ENCODE data around the gene ARSA. TPM values are rescaled to one million over a fixed set of nuclear protein-coding genes. Genes with fewer than 3 reads are reported as not detected.
A peak's percentile ranks its signal among the peaks of the same experiment; 100 is the strongest.

ARSA gene
- total and polyA plus RNA-seq, 2 donors (not counting 3 experiments of a cell fraction or from before 2014, with no cell fraction given), result 22.3 to 33.6 TPM

DNA sequence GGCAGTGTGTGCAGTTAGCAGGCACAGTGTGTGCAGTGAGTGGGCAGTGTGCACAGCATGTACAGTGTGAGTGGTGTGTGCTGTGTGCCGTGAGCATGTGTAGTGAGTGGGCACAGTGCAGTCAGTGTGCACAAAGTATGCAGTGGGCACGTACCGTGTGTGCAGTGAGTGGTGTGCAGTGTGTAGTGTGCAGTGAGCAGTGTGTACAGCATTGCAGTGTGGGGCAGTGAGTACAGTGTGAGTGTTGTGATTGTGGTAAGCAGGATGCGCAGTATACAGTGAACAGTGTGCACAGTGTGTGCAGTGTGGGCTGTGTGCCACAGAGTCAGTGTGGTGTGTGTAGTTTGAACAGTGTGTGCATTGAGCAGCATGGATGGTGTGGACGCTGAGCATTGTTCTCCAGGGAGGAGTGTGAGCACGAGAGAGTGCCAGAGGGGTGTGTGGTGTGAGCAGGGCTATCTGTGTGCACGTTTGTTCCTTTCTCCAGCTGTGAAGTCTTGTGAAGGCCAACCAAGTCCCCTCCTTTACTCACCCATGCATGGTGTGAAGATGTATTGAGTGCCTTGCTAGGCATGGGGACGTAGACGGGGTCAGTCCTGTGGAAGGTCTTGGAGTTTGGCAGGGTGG, 47.7 kb upstream of the ARSA start:
- Histone ChIP-seq H3K36me3 (ENCODE audit: control insufficient read depth in 2 of 2, extremely low read depth in 1 of 2, insufficient read depth in 2 of 2, low read length in 2 of 2) (peaks cover 8 to 43% of the 10 kb centered on the region in 2 experiments), H3K4me1 (ENCODE audit: control insufficient read depth, extremely low read depth, insufficient read depth, low read length) (peaks cover 34% of the 10 kb centered on the region), H3K27ac (ENCODE audit: insufficient read depth, low read depth, low read length) (no peak overlapping the region), H3K9me1 (replicated peaks; ENCODE audit: control insufficient read depth, extremely low read depth, insufficient read depth, low read length) (no peaks in the 10 kb centered on the region), H3K9me3 (replicated peaks; ENCODE audit: control insufficient read depth, insufficient read depth, low read length) (no peaks in the 10 kb centered on the region), H3K4me2 (ENCODE audit: insufficient read depth, low read length) (peak overlapping the region; percentile 6), H4K20me1 (replicated peaks; ENCODE audit: control insufficient read depth, extremely low read depth, insufficient read depth, low read length) (no peaks in the 10 kb centered on the region), H2AFZ (ENCODE audit: low read depth, low read length) (no peak overlapping the region), H3K27me3 (ENCODE audit: control insufficient read depth in 2 of 2, insufficient read depth in 2 of 2, low read length in 2 of 2) (no peaks in the 10 kb centered on the region), H3K9ac (replicated peaks; ENCODE audit: extremely low read depth, insufficient read depth, low read length) (no peak overlapping the region), H3K4me3 (replicated peaks in 1 of 3; ENCODE audit: insufficient read depth in 1 of 3, low read depth in 1 of 3, low read length in 3 of 3) (peak overlapping the region in 2 of 3 experiments; percentile 6 to 74), H3K79me2 (ENCODE audit: control insufficient read depth, insufficient read depth, low read length) (peaks cover 61% of the 10 kb centered on the region)
- dilution Hi-C loops (cut with MboI; ENCODE audit: extremely low pct_ligation_motif_present, low sequenced_read_pairs) (no loop called here), intact Hi-C loops (cut with micrococcal nuclease) (loop anchor here (2.0 kb wide), 1 partner anchor 15 kb away; no protein-coding TSS in a partner anchor)
- FAIRE-seq, result peak; percentile 62
- TF ChIP-seq POLR2AphosphoS5 (IDR thresholded peaks at IDR 0.05; ENCODE audit: insufficient read depth, low read depth, low read length) (no peak), POLR2A (IDR thresholded peaks at IDR 0.05; ENCODE audit: low read depth, low read length) (no peak), JUN (IDR thresholded peaks at IDR 0.05; ENCODE audit: borderline replicate concordance, insufficient read depth, insufficient read length, low read depth) (no peak), FOS (IDR thresholded peaks at IDR 0.05; ENCODE audit: borderline replicate concordance, insufficient read depth, low read length) (no peak)
- TF ChIP-seq, protein P1, sequence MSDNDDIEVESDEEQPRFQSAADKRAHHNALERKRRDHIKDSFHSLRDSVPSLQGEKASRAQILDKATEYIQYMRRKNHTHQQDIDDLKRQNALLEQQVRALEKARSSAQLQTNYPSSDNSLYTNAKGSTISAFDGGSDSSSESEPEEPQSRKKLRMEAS (IDR thresholded peaks at IDR 0.05; ENCODE audit: insufficient read depth, insufficient read length), result peak; percentile 20
- POLR2A ChIA-PET, result interaction anchor here (0.9 kb wide), 1 partner anchor 48 kb away, joined by 5 read pairs; the partner anchor contains the start of gene ARSA
- DNase-seq (ENCODE audit: low read depth, low spot score), result no peak
- BruUV-seq (replicated peaks), result no TSS peak
- CTCF ChIA-PET, result interaction anchor here (0.8 to 2.9 kb wide), 5 partner anchors 9 to 55 kb away, joined by 3 to 25 read pairs (median 7); partner anchors contain the start of gene ARSA
